HG03575 (cell line): ENCODE results near the gene RPS15.

Source experiments
- ATAC-seq: cut with Tn5 transposase; IDR thresholded peaks from one replicate; pipeline ENCODE4 v1.9.1; 2021; ENCODE audit not compliant: unreplicated experiment, insufficient number of reproducible peaks, low FRiP score; ENCODE audit errors: extremely low read depth

Gene RPS15

DNA sequence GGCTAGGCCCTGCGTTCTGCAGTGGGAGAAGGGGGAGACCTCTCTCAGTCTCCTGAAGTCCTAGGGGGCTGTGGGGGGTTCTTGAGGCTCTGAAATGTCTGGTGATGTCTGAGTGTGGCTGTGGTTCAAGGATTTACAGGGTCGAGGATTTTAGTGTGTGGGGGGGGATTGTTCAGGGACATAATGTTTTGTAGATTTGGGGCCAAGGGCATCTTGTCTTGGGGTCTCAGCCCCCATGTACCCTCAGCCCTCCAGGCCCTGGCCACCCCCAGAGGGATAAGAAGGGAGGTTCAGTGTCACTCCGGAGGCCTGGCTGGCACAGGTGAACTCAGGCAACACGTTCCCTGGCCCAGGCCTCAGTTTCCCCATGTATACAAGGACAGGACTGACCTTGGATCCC lies 9.3 kb downstream of the RPS15 start:
- ATAC-seq, result no peak

DNA sequence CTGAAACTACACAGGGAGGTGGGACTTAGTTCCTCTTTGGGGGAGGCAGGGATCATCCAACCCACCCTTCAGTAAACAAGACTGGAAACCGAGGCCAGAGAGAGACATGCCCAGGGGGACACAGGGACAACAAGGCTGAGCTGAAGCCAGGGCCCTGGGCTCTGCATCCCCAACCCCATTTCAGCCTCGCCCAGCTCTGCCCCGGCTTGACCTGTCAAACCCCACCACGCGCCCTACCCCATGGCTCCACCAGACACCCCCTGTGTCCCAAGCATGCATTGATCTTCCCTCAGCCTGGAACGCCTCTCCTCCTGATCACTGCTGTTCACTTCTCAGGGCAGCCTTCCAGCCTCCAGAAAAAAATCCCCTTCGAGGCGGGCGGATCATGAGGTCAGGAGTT lies 9.7 kb downstream of the RPS15 start:
- ATAC-seq, result no peak

DNA sequence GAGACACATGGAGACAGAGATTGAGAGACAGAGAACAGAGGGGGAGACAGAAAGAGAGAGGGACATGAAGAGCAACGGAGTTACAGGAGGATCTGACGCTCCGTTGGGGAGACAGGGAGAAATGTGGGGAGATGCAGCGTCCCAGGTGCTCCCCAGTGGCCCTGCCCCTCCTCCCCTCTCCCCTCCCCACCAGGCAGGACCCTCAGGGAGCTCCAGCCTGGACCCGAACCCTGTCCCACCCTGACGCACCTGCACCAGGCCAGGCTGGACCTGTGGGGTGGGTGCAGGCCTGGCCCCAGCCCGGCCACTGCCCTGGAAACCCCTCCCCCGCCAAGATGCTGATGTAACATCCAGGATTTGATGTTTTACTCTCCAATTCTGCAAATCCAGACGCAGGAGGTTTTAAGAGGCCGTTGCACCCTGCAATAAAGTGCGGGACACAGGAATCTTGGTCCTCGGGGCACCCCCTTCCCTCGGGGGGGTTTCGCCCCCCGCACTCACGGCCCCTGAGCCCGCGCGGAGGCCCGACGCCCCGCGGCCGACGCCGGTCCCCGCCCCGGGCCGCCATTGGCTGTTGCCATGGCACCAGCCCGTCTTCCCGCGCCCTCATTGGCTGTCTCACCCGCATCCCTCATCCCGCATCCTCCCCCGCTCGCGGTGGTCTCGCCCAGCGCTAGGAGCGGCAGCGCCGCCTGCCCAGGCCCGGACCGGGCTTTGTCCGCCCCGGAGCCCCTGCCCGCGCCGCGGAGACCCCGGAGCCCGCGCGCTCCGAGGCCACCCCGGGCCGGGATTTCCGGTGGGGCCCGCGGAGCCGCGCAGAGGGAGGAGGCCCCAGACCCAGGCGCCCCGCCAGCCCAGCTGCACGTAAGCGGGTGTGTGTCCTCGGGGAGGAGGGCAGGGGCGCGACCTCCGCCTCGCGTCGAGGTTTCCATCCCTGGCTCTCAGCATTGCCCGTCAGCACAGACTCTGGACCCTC lies 11.6 kb downstream of the RPS15 start, which contains the start of gene APC2:
Gene APC2 (plus strand): TSS at position 655 of the 976 bp plus-strand sequence. CDS start 2,881 bp downstream, outside the sequence.
- no peak for ATAC-seq

GRCh38 chr19:1450735-1451731 lies 12.8 kb downstream of the RPS15 start:
- ATAC-seq, result no peak

DNA sequence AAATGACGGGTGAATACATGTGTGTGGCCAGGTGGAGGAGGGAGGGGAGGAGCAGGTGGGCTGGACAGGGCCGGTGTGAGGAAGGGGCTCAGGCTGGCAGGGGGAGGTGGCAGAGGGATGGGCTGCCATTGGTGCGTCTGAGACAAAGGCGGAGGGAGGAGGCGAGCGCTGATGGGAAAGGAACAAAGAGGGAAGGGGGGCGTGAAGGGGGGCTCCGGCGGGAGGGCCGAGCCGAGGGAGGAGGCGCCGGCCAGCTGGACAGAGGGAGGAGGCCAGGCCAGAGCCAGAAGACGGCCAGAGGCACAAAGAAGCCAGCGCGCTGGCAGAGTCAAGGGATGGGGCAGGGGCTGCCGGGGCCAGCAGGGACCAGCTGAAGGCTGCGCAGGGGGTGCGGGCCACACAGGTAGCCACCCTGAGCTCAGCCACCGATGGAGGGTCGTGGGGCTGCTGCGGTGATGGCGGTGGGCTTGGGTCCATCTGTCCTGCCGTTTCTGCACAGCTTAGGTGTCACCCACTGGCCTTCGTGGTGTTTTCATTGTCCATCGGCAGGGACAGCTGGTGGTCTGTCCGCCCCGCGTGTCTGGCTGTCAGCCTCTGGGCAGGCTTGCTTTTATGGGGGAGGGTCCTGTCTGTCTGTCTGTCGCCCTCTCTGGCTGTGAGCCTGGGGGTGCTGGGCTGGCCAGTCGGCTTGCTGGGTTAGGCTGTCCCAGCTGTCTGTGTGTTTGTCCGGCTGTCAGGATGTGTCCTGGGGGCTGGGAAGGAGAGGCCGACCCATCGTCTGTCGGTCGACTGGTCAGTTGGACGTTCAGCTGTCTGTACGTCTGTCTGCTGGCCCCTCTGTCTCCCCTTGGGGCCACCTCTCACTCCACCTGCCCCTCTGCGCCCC lies 14.0 kb downstream of the RPS15 start:
- ATAC-seq, result no peak

DNA sequence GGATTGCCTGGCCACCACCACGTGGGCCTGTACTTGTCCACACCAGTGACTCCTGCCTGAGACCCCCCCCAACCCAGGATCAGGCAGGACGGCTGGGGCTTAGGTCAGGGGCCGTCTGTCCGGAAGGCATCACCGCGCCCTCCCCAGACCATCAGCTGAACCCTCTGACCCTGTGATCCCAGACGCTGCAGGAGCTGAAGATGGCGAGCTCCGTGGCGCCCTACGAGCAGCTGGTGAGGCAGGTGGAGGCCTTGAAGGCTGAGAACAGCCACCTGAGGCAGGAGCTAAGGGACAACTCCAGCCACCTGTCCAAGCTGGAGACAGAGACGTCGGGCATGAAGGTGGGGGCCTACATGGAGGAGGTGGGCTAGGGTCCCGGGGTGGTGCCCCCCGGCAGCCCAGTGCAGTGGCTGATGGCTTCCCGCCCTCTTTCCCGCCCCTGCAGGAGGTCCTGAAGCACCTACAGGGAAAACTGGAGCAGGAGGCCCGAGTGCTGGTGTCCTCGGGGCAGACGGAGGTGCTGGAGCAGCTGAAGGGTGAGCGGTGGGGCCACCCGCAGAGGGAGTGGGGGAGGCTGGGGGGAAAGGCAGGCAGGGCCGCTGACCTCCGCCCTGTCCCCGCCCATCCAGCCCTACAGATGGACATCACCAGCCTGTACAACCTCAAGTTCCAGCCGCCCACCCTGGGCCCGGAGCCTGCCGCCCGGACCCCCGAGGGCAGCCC lies 14.8 kb downstream of the RPS15 start:
- no peak for ATAC-seq

GRCh38 chr19:1453525-1454364 lies 15.5 kb downstream of the RPS15 start:
- no peak for ATAC-seq

DNA sequence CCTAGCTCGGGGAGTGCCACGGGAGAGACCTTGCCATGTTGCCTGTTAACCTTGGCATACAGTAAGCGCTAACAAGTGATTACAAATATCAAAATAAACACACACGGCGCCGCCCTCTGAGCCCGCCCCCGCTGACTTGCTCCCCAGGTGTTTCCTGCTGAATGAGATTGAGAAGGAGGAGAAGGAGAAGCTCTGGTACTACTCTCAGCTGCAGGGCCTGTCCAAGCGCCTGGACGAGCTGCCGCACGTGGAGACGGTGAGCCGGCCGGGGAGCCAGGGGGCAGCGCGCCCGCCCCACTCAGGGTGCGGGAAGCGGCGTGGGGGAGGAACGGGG lies 16.8 kb downstream of the RPS15 start:
- no peak for ATAC-seq

GRCh38 chr19:1455336-1456120 lies 17.3 kb downstream of the RPS15 start:
- ATAC-seq, result no peak

- no peak for ATAC-seq
These were observed 18.1 kb downstream of the RPS15 start for GRCh38 chr19:1456121-1456900.

- no peak for ATAC-seq
These were observed 19.0 kb downstream of the RPS15 start for GRCh38 chr19:1457031-1457739.

GRCh38 chr19:1457892-1458291 lies 19.7 kb downstream of the RPS15 start:
- no peak for ATAC-seq

- ATAC-seq, result no peak
These were observed 21.3 kb downstream of the RPS15 start for GRCh38 chr19:1459479-1459878.

DNA sequence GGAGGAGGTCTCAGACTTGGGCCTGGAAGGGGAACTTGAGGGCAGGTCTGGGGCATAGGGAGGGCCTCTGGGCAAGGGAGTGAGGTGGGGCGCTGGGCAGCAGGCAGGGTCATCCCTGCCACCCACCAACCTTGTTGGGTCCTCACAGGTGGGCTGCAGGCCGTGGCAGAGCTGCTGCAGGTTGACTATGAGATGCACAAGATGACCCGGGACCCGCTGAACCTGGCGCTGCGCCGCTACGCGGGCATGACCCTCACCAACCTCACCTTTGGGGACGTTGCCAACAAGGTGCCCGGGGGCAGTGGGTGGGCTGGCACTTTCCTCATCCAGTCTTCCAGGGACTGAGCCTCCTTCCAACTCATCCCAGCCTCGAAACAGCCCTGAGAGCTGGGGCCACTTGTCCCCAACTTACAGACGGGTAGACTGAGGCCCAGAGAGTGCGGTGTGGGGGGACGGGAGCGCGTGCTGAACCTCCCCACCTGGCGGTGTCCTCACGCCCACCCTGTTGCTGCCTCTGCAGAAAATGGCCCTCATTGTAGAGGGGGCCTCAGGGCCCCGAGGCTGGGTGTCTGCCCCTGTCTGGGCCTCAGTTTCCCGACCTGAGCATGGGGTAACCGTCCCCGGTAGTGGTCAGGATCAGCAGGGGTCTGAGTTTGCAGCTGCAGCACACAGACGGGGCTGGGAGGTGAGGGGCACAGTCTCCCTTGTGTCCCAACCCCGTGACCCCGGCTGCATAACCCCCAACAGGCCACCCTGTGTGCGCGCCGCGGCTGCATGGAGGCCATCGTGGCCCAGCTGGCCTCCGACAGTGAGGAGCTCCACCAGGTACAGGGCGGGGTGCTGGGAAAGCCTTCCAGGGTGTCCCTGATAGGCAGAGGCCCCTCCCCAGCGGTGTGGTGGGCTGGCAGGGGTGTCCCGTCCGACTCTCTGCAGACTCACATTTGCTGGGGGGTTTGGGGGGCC lies 22.1 kb downstream of the RPS15 start:
- ATAC-seq, result no peak
